ENCODE measurements around the gene TEX38.

TEX38 gene

DNA sequence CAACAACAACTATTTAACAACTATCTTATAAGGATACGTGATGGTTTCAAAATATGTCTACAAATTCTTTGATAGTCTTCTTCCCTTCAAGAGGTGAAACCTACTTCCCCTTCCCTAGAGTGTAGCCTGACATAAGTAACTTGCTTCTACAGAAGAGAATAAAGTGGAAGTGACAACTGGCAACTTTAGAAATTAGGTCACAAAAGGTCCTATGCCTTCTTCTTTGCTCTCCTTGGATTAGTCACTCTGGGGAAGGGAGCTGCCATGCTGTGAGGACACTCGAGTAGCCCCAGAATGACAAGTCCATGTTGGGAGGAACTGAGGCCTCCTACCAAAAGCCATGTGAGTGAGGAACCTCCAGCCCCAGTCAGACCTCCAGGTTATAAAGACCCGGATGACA lies 28.0 kb downstream of the TEX38 start:
- no peak overlapping the region for H2AFZ ChIP-seq (ENCODE audit: low read depth, low read length)
- peaks cover 24% of the 10 kb centered on the region for H3K36me3 ChIP-seq (replicated peaks; ENCODE audit: low read depth, low read length)
- TF ChIP-seq, protein P1, sequence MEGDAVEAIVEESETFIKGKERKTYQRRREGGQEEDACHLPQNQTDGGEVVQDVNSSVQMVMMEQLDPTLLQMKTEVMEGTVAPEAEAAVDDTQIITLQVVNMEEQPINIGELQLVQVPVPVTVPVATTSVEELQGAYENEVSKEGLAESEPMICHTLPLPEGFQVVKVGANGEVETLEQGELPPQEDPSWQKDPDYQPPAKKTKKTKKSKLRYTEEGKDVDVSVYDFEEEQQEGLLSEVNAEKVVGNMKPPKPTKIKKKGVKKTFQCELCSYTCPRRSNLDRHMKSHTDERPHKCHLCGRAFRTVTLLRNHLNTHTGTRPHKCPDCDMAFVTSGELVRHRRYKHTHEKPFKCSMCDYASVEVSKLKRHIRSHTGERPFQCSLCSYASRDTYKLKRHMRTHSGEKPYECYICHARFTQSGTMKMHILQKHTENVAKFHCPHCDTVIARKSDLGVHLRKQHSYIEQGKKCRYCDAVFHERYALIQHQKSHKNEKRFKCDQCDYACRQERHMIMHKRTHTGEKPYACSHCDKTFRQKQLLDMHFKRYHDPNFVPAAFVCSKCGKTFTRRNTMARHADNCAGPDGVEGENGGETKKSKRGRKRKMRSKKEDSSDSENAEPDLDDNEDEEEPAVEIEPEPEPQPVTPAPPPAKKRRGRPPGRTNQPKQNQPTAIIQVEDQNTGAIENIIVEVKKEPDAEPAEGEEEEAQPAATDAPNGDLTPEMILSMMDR (IDR thresholded peaks at IDR 0.05; ENCODE audit: low read depth, low read length) = no peak
- no peak for TF ChIP-seq EZH2phosphoT487 (IDR thresholded peaks at IDR 0.05; ENCODE audit: low read depth)
- H3K4me2 ChIP-seq (ENCODE audit: low read length) = no peak overlapping the region
- peaks cover 6% of the 10 kb centered on the region for H3K4me1 ChIP-seq (ENCODE audit: low read length)
- H3K79me2 ChIP-seq (ENCODE audit: low read length) = peaks cover 3% of the 10 kb centered on the region
- no peaks in the 10 kb centered on the region for H3K27me3 ChIP-seq (ENCODE audit: low read depth, low read length)
- peaks cover 16% of the 10 kb centered on the region for H4K20me1 ChIP-seq (ENCODE audit: insufficient read depth, low read length)
- H3K9me3 ChIP-seq (ENCODE audit: insufficient read depth, low read length) = no peaks in the 10 kb centered on the region
- H3K9ac ChIP-seq (ENCODE audit: low read length) = no peak overlapping the region
- H3K4me3 ChIP-seq (ENCODE audit: low read length) = no peak overlapping the region
- H3K27ac ChIP-seq (ENCODE audit: low read length) = no peak overlapping the region

DNA sequence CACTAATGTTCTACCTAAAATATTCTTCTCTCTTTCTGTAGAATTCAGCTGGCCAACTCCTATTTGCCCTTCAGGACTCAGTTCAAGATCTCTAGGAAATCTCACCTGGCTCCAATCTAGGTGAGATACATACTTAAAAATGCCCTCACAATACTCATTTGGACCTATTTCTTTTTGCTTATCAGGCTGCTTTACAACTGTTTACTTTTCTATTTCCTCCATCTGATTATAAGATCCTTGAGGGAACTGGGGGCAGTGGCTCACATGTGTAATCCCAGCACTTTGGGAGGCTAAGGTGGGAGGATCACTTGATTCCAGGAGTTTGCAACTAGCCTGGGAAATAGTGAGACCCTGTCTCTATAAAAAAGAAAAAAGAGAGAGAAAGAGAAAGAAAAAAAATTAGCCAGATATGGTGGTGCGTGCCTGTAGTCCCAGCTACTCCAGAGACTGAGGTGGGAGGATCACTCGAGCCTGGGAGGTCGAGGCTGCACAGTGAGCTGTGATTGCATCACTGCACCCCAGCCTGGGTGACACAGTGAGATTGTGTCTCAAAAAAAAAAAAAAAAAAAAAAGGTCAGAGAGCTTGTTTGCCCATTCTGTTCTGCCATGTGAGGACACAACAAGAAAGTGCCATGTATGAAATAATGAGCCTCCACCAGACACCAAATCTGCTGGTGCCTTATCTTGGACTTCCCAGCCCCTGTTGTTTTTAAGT lies 32.4 kb downstream of the TEX38 start:
- H3K9me3 ChIP-seq (ENCODE audit: insufficient read depth, low read length) = no peaks in the 10 kb centered on the region
- no peak overlapping the region for H3K4me2 ChIP-seq (ENCODE audit: low read length)
- no peak overlapping the region for H3K9ac ChIP-seq (ENCODE audit: low read length)
- no peaks in the 10 kb centered on the region; the same call in 1 of the 2 replicates for H3K79me2 ChIP-seq (ENCODE audit: low read length)
- H3K27ac ChIP-seq (ENCODE audit: low read length) = no peak overlapping the region
- peaks cover 6% of the 10 kb centered on the region for H3K4me1 ChIP-seq (ENCODE audit: low read length)
- no peak overlapping the region for H2AFZ ChIP-seq (ENCODE audit: low read depth, low read length)
- peaks cover 13% of the 10 kb centered on the region for H4K20me1 ChIP-seq (ENCODE audit: insufficient read depth, low read length)
- no peak overlapping the region for H3K4me3 ChIP-seq (ENCODE audit: low read length)
- no peak for TF ChIP-seq EZH2phosphoT487 (IDR thresholded peaks at IDR 0.05; ENCODE audit: low read depth)
- TF ChIP-seq, protein P1 (IDR thresholded peaks at IDR 0.05; ENCODE audit: low read depth, low read length) = no peak
- H3K36me3 ChIP-seq (replicated peaks; ENCODE audit: low read depth, low read length) = peaks cover 23% of the 10 kb centered on the region
- no peaks in the 10 kb centered on the region for H3K27me3 ChIP-seq (ENCODE audit: low read depth, low read length)

DNA sequence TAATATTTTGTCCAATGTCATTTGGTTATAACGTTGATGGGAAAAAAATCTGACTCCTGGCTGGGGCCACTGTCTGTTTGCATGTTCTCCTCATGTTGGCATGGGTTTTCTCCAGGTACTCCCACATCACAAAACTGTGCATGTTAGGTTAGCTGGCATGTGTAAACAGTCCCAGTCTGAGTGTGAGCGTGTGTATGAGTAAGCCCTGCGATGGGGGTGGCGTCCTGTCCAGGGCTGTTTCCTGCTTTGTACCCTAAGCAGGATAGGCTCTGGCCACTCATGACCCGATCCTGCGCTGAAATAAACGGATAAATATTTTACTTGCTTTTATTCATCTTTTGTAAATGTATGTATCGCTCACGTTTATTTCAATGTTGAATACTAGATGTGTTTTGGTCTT lies 33.8 kb downstream of the TEX38 start:
- no peak for TF ChIP-seq EZH2phosphoT487 (IDR thresholded peaks at IDR 0.05; ENCODE audit: low read depth)
- TF ChIP-seq, protein P1 (IDR thresholded peaks at IDR 0.05; ENCODE audit: low read depth, low read length) = no peak
- Histone ChIP-seq H3K36me3 (replicated peaks; ENCODE audit: low read depth, low read length) (peaks cover 24% of the 10 kb centered on the region), H3K79me2 (ENCODE audit: low read length) (no peaks in the 10 kb centered on the region; the same call in 1 of the 2 replicates), H3K9ac (ENCODE audit: low read length) (no peak overlapping the region), H3K9me3 (ENCODE audit: insufficient read depth, low read length) (no peaks in the 10 kb centered on the region), H3K4me2 (ENCODE audit: low read length) (no peak overlapping the region), H3K4me1 (ENCODE audit: low read length) (no peaks in the 10 kb centered on the region), H3K27me3 (ENCODE audit: low read depth, low read length) (no peaks in the 10 kb centered on the region), H2AFZ (ENCODE audit: low read depth, low read length) (no peak overlapping the region), H3K27ac (ENCODE audit: low read length) (no peak overlapping the region), H3K4me3 (ENCODE audit: low read length) (no peak overlapping the region), H4K20me1 (ENCODE audit: insufficient read depth, low read length) (peaks cover 3% of the 10 kb centered on the region; the same call in 1 of the 2 replicates)

DNA sequence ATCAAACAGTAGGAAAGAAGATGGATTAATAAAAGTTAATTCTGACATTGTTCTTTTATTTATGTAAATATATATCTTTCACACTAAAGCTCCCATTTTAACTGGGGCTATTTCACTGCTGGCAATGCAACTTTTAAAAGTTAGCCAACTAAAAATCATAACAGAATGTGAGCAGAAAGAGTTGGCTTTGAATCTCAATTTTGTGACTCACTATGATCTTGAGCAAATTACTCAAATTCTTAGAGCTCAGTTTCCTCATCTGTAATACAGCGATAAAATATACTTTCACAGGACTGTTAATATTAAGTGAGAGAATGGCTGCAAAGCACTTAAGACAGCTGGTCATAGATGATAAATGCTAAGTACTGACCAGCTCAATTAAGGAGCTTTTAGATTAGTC lies 36.5 kb downstream of the TEX38 start:
- no peaks in the 10 kb centered on the region for H3K4me1 ChIP-seq (ENCODE audit: low read length)
- no peak overlapping the region for H3K4me2 ChIP-seq (ENCODE audit: low read length)
- peaks cover 28% of the 10 kb centered on the region for H3K36me3 ChIP-seq (replicated peaks; ENCODE audit: low read depth, low read length)
- H3K4me3 ChIP-seq (ENCODE audit: low read length) = no peak overlapping the region
- no peaks in the 10 kb centered on the region for H3K79me2 ChIP-seq (ENCODE audit: low read length)
- no peak overlapping the region for H3K27ac ChIP-seq (ENCODE audit: low read length)
- no peak overlapping the region for H3K9ac ChIP-seq (ENCODE audit: low read length)
- H4K20me1 ChIP-seq (ENCODE audit: insufficient read depth, low read length) = no peaks in the 10 kb centered on the region
- TF ChIP-seq, protein P1 (IDR thresholded peaks at IDR 0.05; ENCODE audit: low read depth, low read length) = no peak
- H3K9me3 ChIP-seq (ENCODE audit: insufficient read depth, low read length) = no peaks in the 10 kb centered on the region
- H3K27me3 ChIP-seq (ENCODE audit: low read depth, low read length) = no peaks in the 10 kb centered on the region
- no peak overlapping the region for H2AFZ ChIP-seq (ENCODE audit: low read depth, low read length)
